Eye (tissue), 1 donor: ENCODE results near the gene CTF1.
"Not testable (repeated sequence)": the region's sequence is repeated elsewhere in the genome, so short reads cannot be mapped to it uniquely, and the experiment has no call there.

Source experiments
- DNase-seq: peaks from one replicate; pipeline ENCODE4 v3.0.0-alpha.2; 2015

The CTF1 gene

GRCh38 chr16:30896261-30896888 lies at the start of gene CTF1:
TSS of gene CTF1 (plus strand) at chr16:30896614. CDS start at chr16:30896644, 30 bp downstream.
- peak; percentile 95 for DNase-seq

GRCh38 chr16:30846649-30847402 lies 49.6 kb upstream of the CTF1 start:
- no peak for DNase-seq

- no peak for DNase-seq
Observed at GRCh38 chr16:30850246-30850645, 46.2 kb upstream of the CTF1 start.

GRCh38 chr16:30853758-30854157 lies 42.7 kb upstream of the CTF1 start:
- no peak for DNase-seq

GRCh38 chr16:30858111-30858495 lies 38.3 kb upstream of the CTF1 start:
- DNase-seq, result no peak

GRCh38 chr16:30858829-30859423 lies 37.5 kb upstream of the CTF1 start:
- DNase-seq, result no peak

GRCh38 chr16:30860729-30861128 lies 35.7 kb upstream of the CTF1 start:
- not testable (repeated sequence) for DNase-seq

- DNase-seq, result not testable (repeated sequence)
Observed at GRCh38 chr16:30863178-30863577, 33.2 kb upstream of the CTF1 start.

GRCh38 chr16:30866031-30866430 lies 30.4 kb upstream of the CTF1 start:
- no peak for DNase-seq

- no peak for DNase-seq
Observed at GRCh38 chr16:30867747-30868146, 28.7 kb upstream of the CTF1 start.

GRCh38 chr16:30870904-30871303 lies 25.5 kb upstream of the CTF1 start:
- no peak for DNase-seq

- DNase-seq, result no peak
Observed at GRCh38 chr16:30874244-30874820, 22.1 kb upstream of the CTF1 start.

- peak; percentile 97 for DNase-seq
Observed at GRCh38 chr16:30874821-30875717, 21.3 kb upstream of the CTF1 start.

- DNase-seq, result no peak
Observed at GRCh38 chr16:30875871-30876801, 20.3 kb upstream of the CTF1 start.

- peak; percentile 37 for DNase-seq
Observed at GRCh38 chr16:30876867-30877266, 19.5 kb upstream of the CTF1 start.

- no peak for DNase-seq
Observed at GRCh38 chr16:30882429-30883310, 13.7 kb upstream of the CTF1 start.

GRCh38 chr16:30884760-30885159 lies 11.7 kb upstream of the CTF1 start:
- no peak for DNase-seq

GRCh38 chr16:30885196-30885595 lies 11.2 kb upstream of the CTF1 start:
- no peak for DNase-seq

- no peak for DNase-seq
Observed at GRCh38 chr16:30886145-30886544, 10.3 kb upstream of the CTF1 start.

- no peak for DNase-seq
Observed at GRCh38 chr16:30887927-30888326, 8.5 kb upstream of the CTF1 start.
